NCI-H524 treated with DMSO at 0.1 percent for 48 hours (cell line): ENCODE data around the gene TRMU.

Source experiments
- DNase-seq: peaks from one replicate; lab custom pipeline; 2025; lab: John Stamatoyannopoulos, UW

The TRMU gene

GRCh38 chr22:46337870-46338269 lies 2.4 kb downstream of the TRMU start:
- DNase-seq = no peak

- DNase-seq = no peak
Observed at GRCh38 chr22:46338636-46339035, 3.1 kb downstream of the TRMU start.

- DNase-seq = no peak
Observed at GRCh38 chr22:46339956-46340355, 4.4 kb downstream of the TRMU start.

- no peak for DNase-seq
Observed at GRCh38 chr22:46340676-46341075, 5.2 kb downstream of the TRMU start.

- DNase-seq = no peak
Observed at GRCh38 chr22:46346680-46347405, 11.3 kb downstream of the TRMU start.

- DNase-seq = no peak
Observed at GRCh38 chr22:46347646-46348045, 12.1 kb downstream of the TRMU start.

GRCh38 chr22:46348099-46348695 lies 12.7 kb downstream of the TRMU start:
- DNase-seq = no peak

- DNase-seq = no peak
Observed at GRCh38 chr22:46349238-46349637, 13.7 kb downstream of the TRMU start.

- DNase-seq = no peak
Observed at GRCh38 chr22:46349681-46350080, 14.2 kb downstream of the TRMU start.

- DNase-seq = no peak
Observed at GRCh38 chr22:46350121-46350520, 14.6 kb downstream of the TRMU start.

- no peak for DNase-seq
Observed at GRCh38 chr22:46350646-46351045, 15.1 kb downstream of the TRMU start.

- no peak for DNase-seq
Observed at GRCh38 chr22:46351131-46351735, 15.7 kb downstream of the TRMU start.

GRCh38 chr22:46351767-46352166 lies 16.3 kb downstream of the TRMU start:
- DNase-seq = no peak

- DNase-seq = no peak
Observed at GRCh38 chr22:46352276-46352675, 16.8 kb downstream of the TRMU start.

GRCh38 chr22:46352691-46353386 lies 17.3 kb downstream of the TRMU start:
- peak; percentile 76 for DNase-seq

- DNase-seq = no peak
Observed at GRCh38 chr22:46353483-46354105, 18.1 kb downstream of the TRMU start.

- no peak for DNase-seq
Observed at GRCh38 chr22:46354176-46354992, 18.9 kb downstream of the TRMU start.

- no peak for DNase-seq
Observed at GRCh38 chr22:46354993-46355305, 19.4 kb downstream of the TRMU start.

GRCh38 chr22:46355369-46355995 lies 20.0 kb downstream of the TRMU start:
- no peak for DNase-seq

GRCh38 chr22:46355996-46356471 lies 20.5 kb downstream of the TRMU start:
- DNase-seq = no peak
